GM12878 (cell line): ENCODE results near the gene CDC5L. TPM values are rescaled to one million over a fixed set of nuclear protein-coding genes. Genes with fewer than 3 reads are reported as not detected.

ENCODE experiments used
- ATAC-seq: fragments of 200-7000 bp; cut with Tn5 transposase; 3 replicates; pipeline ENCODE4 v1.9.1; 2020; ENCODE audit warnings: mild to moderate bottlenecking, moderate library complexity
- BruUV-seq: library from RNA; stranded (reverse); fragments of 400-500 nt; replicated peaks from 2 replicates; lab custom pipeline; 2021; lab: Mats Ljungman, UMichigan
- CTCF ChIA-PET: fragments of 300-600 bp; sonication (Branson Sonifier 250); formaldehyde crosslinking; extraction: SDS; loops from one replicate; lab custom pipeline; 2021; ENCODE audit warnings: inconsistent platforms; lab: Yijun Ruan, JAX
- POLR2A ChIA-PET: fragments of 350-600 bp; formaldehyde crosslinking; extraction: SDS; loops from one replicate; lab custom pipeline; 2021; ENCODE audit warnings: inconsistent platforms; lab: Charles Lee
- RAD21 ChIA-PET: fragments of 300-600 bp; sonication (Branson Sonifier 250); formaldehyde crosslinking; loops from one replicate; lab custom pipeline; 2023; ENCODE audit warnings: antibody characterized with exemption; ENCODE audit not compliant: unreplicated experiment; lab: Charles Lee
- SMC1A ChIA-PET: fragments of 300-600 bp; sonication (Branson Sonifier 250); formaldehyde crosslinking; loops from one replicate; lab custom pipeline; 2023; ENCODE audit not compliant: unreplicated experiment, uncharacterized antibody; lab: Charles Lee
- DNase-seq: peaks from one replicate; pipeline ENCODE4 v3.0.0-alpha.2; 2011; ENCODE audit warnings: low read depth, low spot score
- FAIRE-seq: peaks from 3 replicates; lab custom pipeline; 2011; peaks lifted over from hg19 to GRCh38; lab: Jason Lieb, UNC
- H2AFZ ChIP-seq: 2 replicates; pipeline ENCODE4 v1.6.0; 2011; ENCODE audit warnings: low read depth, low read length, control low read depth; ENCODE audit not compliant: control insufficient read depth
- H3K27ac ChIP-seq: 2 replicates; pipeline ENCODE4 v1.5.1; 2011; ENCODE audit warnings: control low read depth; ENCODE audit not compliant: control insufficient read depth, insufficient read depth
- H3K27me3 ChIP-seq, 2 experiments: replicated peaks in 1 of 2; 2 replicates each; pipeline versions ENCODE4 v1.6.0 to v1.6.1; 2011; ENCODE audit warnings: low read length in 1 of 2; ENCODE audit not compliant: control insufficient read depth in 2 of 2, insufficient read depth in 2 of 2
- H3K36me3 ChIP-seq, 2 experiments: 2 replicates each; pipeline ENCODE4 v1.5.1; 2011; ENCODE audit warnings: low read length in 1 of 2; ENCODE audit not compliant: control insufficient read depth in 2 of 2, insufficient read depth in 2 of 2
- H3K4me1 ChIP-seq: 2 replicates; pipeline ENCODE4 v1.6.1; 2011; ENCODE audit warnings: mild to moderate bottlenecking, low read length, moderate library complexity, mixed read lengths; ENCODE audit not compliant: control insufficient read depth, insufficient read depth
- H3K4me2 ChIP-seq: 2 replicates; pipeline ENCODE4 v1.6.0; 2011; ENCODE audit warnings: control low read depth; ENCODE audit not compliant: control insufficient read depth, insufficient read depth
- H3K4me3 ChIP-seq: fragments of 200-600 bp; sonication (generic); 2 replicates; pipeline ENCODE4 v1.5.1; 2016
- H3K79me2 ChIP-seq: 2 replicates; pipeline ENCODE4 v1.6.0; 2011; ENCODE audit warnings: low read length; ENCODE audit not compliant: control insufficient read depth, insufficient read depth
- H3K9ac ChIP-seq: 2 replicates; pipeline ENCODE4 v1.8.0; 2011; ENCODE audit warnings: low read length, control low read depth, mixed read lengths; ENCODE audit not compliant: control insufficient read depth, insufficient read depth
- H3K9me3 ChIP-seq: replicated peaks from 3 replicates; pipeline ENCODE4 v1.5.1; 2011; ENCODE audit warnings: mild to moderate bottlenecking, low read length; ENCODE audit not compliant: control insufficient read depth, insufficient read depth
- H4K20me1 ChIP-seq: 2 replicates; pipeline ENCODE4 v1.6.0; 2011; ENCODE audit not compliant: control insufficient read depth, insufficient read depth
- BMI1 ChIP-seq: fragments of 450-650 bp; IDR thresholded peaks from 2 replicates; pipeline ENCODE4 v1.6.1; 2016; ENCODE audit warnings: mild to moderate bottlenecking, moderate library complexity, borderline replicate concordance
- BRCA1 ChIP-seq: IDR thresholded peaks from 2 replicates; pipeline ENCODE4 v1.6.1; 2011; ENCODE audit warnings: low read depth, low read length, improper control_type of control experiment
- HSF1 ChIP-seq: fragments of 150-350 bp; IDR thresholded peaks from 2 replicates; pipeline ENCODE4 v1.6.1; 2014; ENCODE audit warnings: mild to moderate bottlenecking, low read depth, low read length
- IRF5 ChIP-seq: fragments of 450-650 bp; IDR thresholded peaks from 2 replicates; pipeline ENCODE4 v1.6.1; 2017; ENCODE audit warnings: borderline replicate concordance
- MTA2 ChIP-seq: fragments of 450-650 bp; IDR thresholded peaks from 2 replicates; pipeline ENCODE4 v1.6.1; 2016; ENCODE audit warnings: low read depth, mild to moderate bottlenecking, moderate library complexity
- PAX5 ChIP-seq: IDR thresholded peaks from 2 replicates; pipeline ENCODE4 v1.6.1; 2011; ENCODE audit warnings: low read depth, low read length, borderline replicate concordance
- PAX8 ChIP-seq: fragments of 450-650 bp; IDR thresholded peaks from 2 replicates; pipeline ENCODE4 v1.6.1; 2017; ENCODE audit warnings: mild to moderate bottlenecking, moderate library complexity
- POLR2AphosphoS5 ChIP-seq: IDR thresholded peaks from 2 replicates; pipeline ENCODE4 v1.6.1; 2011; ENCODE audit warnings: mild to moderate bottlenecking, low read length, inconsistent platforms
- POU2F2 ChIP-seq: IDR thresholded peaks from 3 replicates; pipeline ENCODE4 v1.6.1; 2011; ENCODE audit warnings: low read depth, mild to moderate bottlenecking, low read length, borderline replicate concordance
- PRDM15 ChIP-seq: fragments of 450-650 bp; formaldehyde crosslinking; IDR thresholded peaks from 2 replicates; pipeline ENCODE4 v1.4.0; 2020; ENCODE audit warnings: mild to moderate bottlenecking, moderate library complexity
- TCF3 ChIP-seq: IDR thresholded peaks from 2 replicates; pipeline ENCODE4 v1.6.1; 2012; ENCODE audit warnings: low read depth, mild to moderate bottlenecking, low read length, borderline replicate concordance; ENCODE audit not compliant: insufficient read depth
- TCF7 ChIP-seq: IDR thresholded peaks from 2 replicates; pipeline ENCODE4 v1.6.1; 2014; ENCODE audit warnings: antibody characterized with exemption, borderline replicate concordance
- WGBS: methylation state at CpG from one replicate; pipeline ENCODE4 v1.1.6; 2016; ENCODE audit warnings: low lambda C conversion rate; ENCODE audit not compliant: insufficient replicate concordance, insufficient coverage; ENCODE audit errors: missing lambda C conversion rate; 5-methylcytosine and 5-hydroxymethylcytosine counted together
- in situ Hi-C: fragments of 300-500 bp; cut with MboI; formaldehyde crosslinking; loops from 9 replicates; pipeline ENCODE4 v1.14.3; 2018; ENCODE audit warnings: mixed read lengths
- intact Hi-C: fragments of 100-400 bp; cut with micrococcal nuclease; formaldehyde crosslinking; loops from one replicate; pipeline ENCODE4 v1.14.2; 2022; ENCODE audit not compliant: unreplicated experiment
- polyA plus RNA-seq, 11 experiments: library from polyadenylated mRNA; depleted of rRNA in 4 of 11; unstranded in 6 of 11; stranded (reverse) in 5 of 11; fragments of >200 nt; fragmentation: Nextera tagmentation in 4 of 11; fragmentation: Illumina TruSeq in 1 of 11; extraction: Ambion mirVana in 4 of 11; extraction: Trizol in 1 of 11; gene quantifications; 1 replicate in 1 of 11; 2 replicates in 10 of 11; pipeline versions ENCODE4 v1.2.1 to v1.2.3, GENCODE V29; 2011 to 2016; ENCODE audit warnings: inconsistent platforms in 2 of 11, missing spikeins in 2 of 11, low read depth in 1 of 11
- total RNA-seq, 4 experiments: library from RNA; depleted of rRNA in 3 of 4; stranded (reverse); fragments of >200 nt in 3 of 4; fragmentation: Illumina TruSeq in 1 of 4; extraction: Trizol in 1 of 4; gene quantifications; 2 replicates each; pipeline versions ENCODE4 v1.2.1 to v1.2.3, GENCODE V29; 2013 to 2021

CDC5L gene
- total and polyA plus RNA-seq, 10 of the 15 experiments (the other 5 are each of a cell fraction or from before 2014, with no cell fraction given): 13.2 to 29.4 (median 18.8) TPM

- TF ChIP-seq PRDM15 (CRISPR knock-in tag) (no peak), POU2F2 (no peak)
- TF ChIP-seq, all 136 proteins: peak for 0
These were observed 109.3 kb downstream of the CDC5L start (continued) for GRCh38 chr6:44496665-44497369.

GRCh38 chr6:44497807-44498206 is 110.3 kb downstream of the CDC5L start:
- H3K4me1 ChIP-seq: no peaks in the 10 kb centered on the region
- ChIA-PET SMC1A (interaction anchor here (1.6 kb wide), 1 partner anchor 8 kb away, joined by 3 read pairs; no protein-coding TSS in a partner anchor), POLR2A (no interaction called here), RAD21 (no interaction called here), CTCF (interaction anchor here (1.6 kb wide), 1 partner anchor 11 kb away, joined by 6 read pairs; no protein-coding TSS in a partner anchor)
- H3K9me3 ChIP-seq: no peaks in the 10 kb centered on the region
- no peaks in the 10 kb centered on the region for H3K79me2 ChIP-seq
- intact Hi-C loops (no loop called here), in situ Hi-C loops (no loop called here)
- no peak overlapping the region for H3K9ac ChIP-seq
- 0 out of 4 replicates have a peak, but pooled peaks cover 0 to 2% of the 10 kb centered on the region in 2 experiments for H3K27me3 ChIP-seq
- H4K20me1 ChIP-seq: no peaks in the 10 kb centered on the region
- whole genome bisulfite sequencing: 24% methylated on average over 5 of the region's 5 CpGs
- no peak overlapping the region for H2AFZ ChIP-seq
- no peak for ATAC-seq
- H3K36me3 ChIP-seq: no peaks in the 10 kb centered on the region; a peak in 1 of 4 replicates
- H3K27ac ChIP-seq: no peak overlapping the region
- DNase-seq: no peak
- no peak overlapping the region for H3K4me3 ChIP-seq
- FAIRE-seq: no peak
- H3K4me2 ChIP-seq: no peak overlapping the region
- BruUV-seq: no TSS peak
- no peak for TF ChIP-seq BRCA1
- TF ChIP-seq TCF3: no peak
- no peak for TF ChIP-seq TCF7
- TF ChIP-seq PAX8: no peak
- TF ChIP-seq PAX5: no peak
- TF ChIP-seq POLR2AphosphoS5: no peak
- no peak for TF ChIP-seq BMI1
- TF ChIP-seq IRF5: no peak
- no peak for TF ChIP-seq HSF1
- no peak for TF ChIP-seq MTA2
